Astrocyte (in vitro differentiated cells and primary cell): ENCODE results near the gene PKNOX1. TPM values are rescaled to one million over a fixed set of nuclear protein-coding genes. Genes with fewer than 3 reads are reported as not detected.
"Not testable (repeated sequence)": the region's sequence is repeated elsewhere in the genome, so short reads cannot be mapped to it uniquely, and the experiment has no call there.

Experiments used
- DNase-seq: peaks from one replicate; pipeline ENCODE4 v3.0.0-alpha.2; 2010; ENCODE audit warnings: low read depth
- FAIRE-seq: peaks from 2 replicates; lab custom pipeline; 2011; peaks lifted over from hg19 to GRCh38; lab: Jason Lieb, UNC
- H2AFZ ChIP-seq: 2 replicates; pipeline ENCODE4 v1.6.0; 2012; ENCODE audit warnings: low read depth, low read length, inconsistent platforms
- H3K27ac ChIP-seq: 2 replicates; pipeline ENCODE4 v1.5.1; 2011; ENCODE audit warnings: low read depth, low read length, inconsistent platforms
- H3K27me3 ChIP-seq: 2 replicates; pipeline ENCODE4 v1.6.0; 2011; ENCODE audit warnings: low read length, inconsistent platforms; ENCODE audit not compliant: insufficient read depth
- H3K36me3 ChIP-seq: 2 replicates; pipeline ENCODE4 v1.5.1; 2011; ENCODE audit warnings: low read length, inconsistent platforms; ENCODE audit not compliant: insufficient read depth
- H3K4me1 ChIP-seq: 2 replicates; pipeline ENCODE4 v1.5.1; 2011; ENCODE audit warnings: low read length, inconsistent platforms; ENCODE audit not compliant: insufficient read depth
- H3K4me2 ChIP-seq: 2 replicates; pipeline ENCODE4 v1.6.0; 2012; ENCODE audit warnings: low read length, inconsistent platforms
- H3K4me3 ChIP-seq: 2 replicates; pipeline ENCODE4 v1.5.1; 2011; ENCODE audit warnings: low read depth, mild to moderate bottlenecking, low read length, inconsistent platforms; ENCODE audit not compliant: insufficient read depth
- H3K79me2 ChIP-seq: 2 replicates; pipeline ENCODE4 v1.6.0; 2012; ENCODE audit warnings: mild to moderate bottlenecking, low read length, inconsistent platforms; ENCODE audit not compliant: insufficient read depth
- H3K9ac ChIP-seq: 2 replicates; pipeline ENCODE4 v1.6.0; 2012; ENCODE audit warnings: mild to moderate bottlenecking, low read length, inconsistent platforms
- H3K9me3 ChIP-seq: 2 replicates; pipeline ENCODE4 v1.5.1; 2012; ENCODE audit warnings: low read depth, mild to moderate bottlenecking, low read length, inconsistent platforms; ENCODE audit not compliant: insufficient read depth
- H4K20me1 ChIP-seq: 2 replicates; pipeline ENCODE4 v1.6.0; 2012; ENCODE audit warnings: low read length, inconsistent platforms; ENCODE audit not compliant: insufficient read depth
- H3K27ac Mint-ChIP-seq: one replicate; pipeline ENCODE4 v1.8.0; 2021; ENCODE audit warnings: mild to moderate bottlenecking, mixed read lengths; ENCODE audit not compliant: unreplicated experiment
- H3K27me3 Mint-ChIP-seq: one replicate; pipeline ENCODE4 v1.8.0; 2021; ENCODE audit warnings: low read depth, mixed read lengths; ENCODE audit not compliant: unreplicated experiment
- H3K36me3 Mint-ChIP-seq: one replicate; pipeline ENCODE4 v1.8.0; 2021; ENCODE audit warnings: low read depth, mixed read lengths; ENCODE audit not compliant: unreplicated experiment
- H3K4me1 Mint-ChIP-seq: one replicate; pipeline ENCODE4 v1.8.0; 2021; ENCODE audit warnings: low read depth, mixed read lengths; ENCODE audit not compliant: unreplicated experiment
- H3K4me3 Mint-ChIP-seq: one replicate; pipeline ENCODE4 v1.8.0; 2021; ENCODE audit warnings: mild to moderate bottlenecking, moderate library complexity, mixed read lengths; ENCODE audit not compliant: unreplicated experiment
- H3K9me3 Mint-ChIP-seq: one replicate; pipeline ENCODE4 v1.8.0; 2021; ENCODE audit warnings: mild to moderate bottlenecking, mixed read lengths; ENCODE audit not compliant: unreplicated experiment
- total RNA-seq: library from RNA; stranded (reverse); gene quantifications from 2 replicates; pipeline ENCODE4 v1.2.1, GENCODE V29; 2021

The PKNOX1 gene
- total RNA-seq, 1 donor from 2014 or later = 11.2 TPM

GRCh38 chr21:43062955-43063664 is 88.7 kb downstream of the PKNOX1 start:
- H3K9me3 Mint-ChIP-seq, H3K27me3 ChIP-seq, H3K27me3 Mint-ChIP-seq, H4K20me1 ChIP-seq, H3K4me1 ChIP-seq, FAIRE-seq, H3K36me3 Mint-ChIP-seq, H3K4me1 Mint-ChIP-seq, H3K4me2 ChIP-seq, DNase-seq, H3K9ac ChIP-seq, H3K27ac Mint-ChIP-seq, H3K79me2 ChIP-seq, H2AFZ ChIP-seq, H3K4me3 ChIP-seq, H3K4me3 Mint-ChIP-seq, H3K27ac ChIP-seq, H3K9me3 ChIP-seq, H3K36me3 ChIP-seq: not testable (repeated sequence)

GRCh38 chr21:43064265-43064917 is 90.0 kb downstream of the PKNOX1 start:
- FAIRE-seq, H3K27me3 ChIP-seq, H3K4me3 ChIP-seq, H3K79me2 ChIP-seq, H3K9ac ChIP-seq, DNase-seq, H3K36me3 ChIP-seq, H3K27me3 Mint-ChIP-seq, H3K4me2 ChIP-seq, H4K20me1 ChIP-seq, H3K36me3 Mint-ChIP-seq, H3K4me1 ChIP-seq, H3K4me3 Mint-ChIP-seq, H3K9me3 ChIP-seq, H3K27ac ChIP-seq, H2AFZ ChIP-seq, H3K9me3 Mint-ChIP-seq, H3K27ac Mint-ChIP-seq, H3K4me1 Mint-ChIP-seq: not testable (repeated sequence)

GRCh38 chr21:43065991-43066390 is 91.6 kb downstream of the PKNOX1 start:
- H3K4me1 ChIP-seq, H3K27me3 Mint-ChIP-seq, H3K27ac ChIP-seq, H3K27ac Mint-ChIP-seq, H3K9ac ChIP-seq, H3K4me1 Mint-ChIP-seq, H3K9me3 Mint-ChIP-seq, H3K36me3 ChIP-seq, H3K9me3 ChIP-seq, H3K4me2 ChIP-seq, H4K20me1 ChIP-seq, H3K79me2 ChIP-seq, H3K36me3 Mint-ChIP-seq, H3K4me3 ChIP-seq, FAIRE-seq, H2AFZ ChIP-seq, H3K27me3 ChIP-seq, DNase-seq, H3K4me3 Mint-ChIP-seq: not testable (repeated sequence)

- not testable (repeated sequence) for H3K4me3 Mint-ChIP-seq, H3K9me3 Mint-ChIP-seq
Observed at GRCh38 chr21:43066690-43067089, 92.3 kb downstream of the PKNOX1 start.

GRCh38 chr21:43068065-43068464 is 93.7 kb downstream of the PKNOX1 start:
- H3K27me3 ChIP-seq, FAIRE-seq, H3K36me3 Mint-ChIP-seq, H3K9me3 ChIP-seq, H2AFZ ChIP-seq, H3K4me3 ChIP-seq, H3K27ac Mint-ChIP-seq, H3K27me3 Mint-ChIP-seq, H3K79me2 ChIP-seq, DNase-seq, H3K27ac ChIP-seq, H3K9ac ChIP-seq, H3K9me3 Mint-ChIP-seq, H3K36me3 ChIP-seq, H3K4me2 ChIP-seq, H3K4me1 Mint-ChIP-seq, H3K4me3 Mint-ChIP-seq, H3K4me1 ChIP-seq, H4K20me1 ChIP-seq: not testable (repeated sequence)

More at GRCh38 chr21:43066690-43067089, 92.3 kb downstream of the PKNOX1 start:
- not testable (repeated sequence) for H3K9ac ChIP-seq, H3K27me3 Mint-ChIP-seq, H3K36me3 Mint-ChIP-seq, H2AFZ ChIP-seq, H3K27me3 ChIP-seq, H3K4me1 Mint-ChIP-seq, H3K79me2 ChIP-seq, H3K36me3 ChIP-seq, H3K27ac Mint-ChIP-seq, H3K4me3 ChIP-seq, H3K4me2 ChIP-seq, H3K27ac ChIP-seq, DNase-seq, H4K20me1 ChIP-seq, H3K4me1 ChIP-seq, H3K9me3 ChIP-seq, FAIRE-seq

- not testable (repeated sequence) for H3K79me2 ChIP-seq, H3K4me1 Mint-ChIP-seq, H3K9me3 ChIP-seq, H3K9me3 Mint-ChIP-seq, H3K27ac ChIP-seq, FAIRE-seq, H3K4me1 ChIP-seq, H3K36me3 ChIP-seq, H3K27me3 ChIP-seq, H3K4me3 Mint-ChIP-seq, H4K20me1 ChIP-seq, H3K9ac ChIP-seq, H3K27me3 Mint-ChIP-seq, H3K27ac Mint-ChIP-seq, H3K36me3 Mint-ChIP-seq, H3K4me3 ChIP-seq, H2AFZ ChIP-seq, H3K4me2 ChIP-seq, DNase-seq
Observed at GRCh38 chr21:43069682-43070081, 95.3 kb downstream of the PKNOX1 start.
